ENCODE data around the gene LHB.

LHB gene

GRCh38 chr19:48988286-48988685 is 28.6 kb downstream of the LHB start:
- TF ChIP-seq, protein P1, sequence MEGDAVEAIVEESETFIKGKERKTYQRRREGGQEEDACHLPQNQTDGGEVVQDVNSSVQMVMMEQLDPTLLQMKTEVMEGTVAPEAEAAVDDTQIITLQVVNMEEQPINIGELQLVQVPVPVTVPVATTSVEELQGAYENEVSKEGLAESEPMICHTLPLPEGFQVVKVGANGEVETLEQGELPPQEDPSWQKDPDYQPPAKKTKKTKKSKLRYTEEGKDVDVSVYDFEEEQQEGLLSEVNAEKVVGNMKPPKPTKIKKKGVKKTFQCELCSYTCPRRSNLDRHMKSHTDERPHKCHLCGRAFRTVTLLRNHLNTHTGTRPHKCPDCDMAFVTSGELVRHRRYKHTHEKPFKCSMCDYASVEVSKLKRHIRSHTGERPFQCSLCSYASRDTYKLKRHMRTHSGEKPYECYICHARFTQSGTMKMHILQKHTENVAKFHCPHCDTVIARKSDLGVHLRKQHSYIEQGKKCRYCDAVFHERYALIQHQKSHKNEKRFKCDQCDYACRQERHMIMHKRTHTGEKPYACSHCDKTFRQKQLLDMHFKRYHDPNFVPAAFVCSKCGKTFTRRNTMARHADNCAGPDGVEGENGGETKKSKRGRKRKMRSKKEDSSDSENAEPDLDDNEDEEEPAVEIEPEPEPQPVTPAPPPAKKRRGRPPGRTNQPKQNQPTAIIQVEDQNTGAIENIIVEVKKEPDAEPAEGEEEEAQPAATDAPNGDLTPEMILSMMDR (IDR thresholded peaks at IDR 0.05; ENCODE audit: insufficient read depth, low read length, missing control alignments), result no peak
- ChIA-PET CTCF (interaction anchor here (0.7 to 1.3 kb wide), 3 partner anchors 10 to 18 kb away, joined by 3 to 5 read pairs (median 3); no protein-coding TSS in a partner anchor), POLR2A (no interaction called here)
- DNase-seq (ENCODE audit: low read depth, low spot score), result no peak
- no peak overlapping the region for H3K4me3 ChIP-seq (ENCODE audit: low read depth, low read length)

DNA sequence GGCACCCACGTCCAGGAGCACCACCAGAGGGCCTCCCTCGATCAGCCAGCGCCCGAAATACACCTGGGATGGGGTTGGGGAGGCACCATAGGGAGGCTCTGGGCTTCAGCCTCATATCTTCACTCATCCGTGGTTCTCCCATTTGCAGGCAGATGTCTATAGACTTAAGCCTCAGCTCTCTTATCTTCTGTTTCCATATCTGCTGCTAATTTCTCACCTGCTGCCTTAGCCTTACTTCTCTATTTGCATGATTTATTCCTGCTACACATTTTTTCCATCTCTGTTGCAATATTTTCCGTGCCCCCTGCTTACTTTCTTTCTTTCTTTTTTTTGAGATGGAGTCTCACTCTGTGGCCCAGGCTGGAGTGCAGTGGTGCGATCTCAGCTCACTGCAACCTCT is 29.6 kb downstream of the LHB start:
- no peak overlapping the region for H3K4me3 ChIP-seq (ENCODE audit: low read depth, low read length)
- POLR2A ChIA-PET, result no interaction called here
- no peak for DNase-seq (ENCODE audit: low read depth, low spot score)
- CTCF ChIA-PET, result interaction anchor here (0.6 to 2.9 kb wide), 6 partner anchors 10 to 240 kb away, joined by 3 to 13 read pairs (median 6); no protein-coding TSS in a partner anchor
- TF ChIP-seq, protein P1 (IDR thresholded peaks at IDR 0.05; ENCODE audit: insufficient read depth, low read length, missing control alignments), result no peak

GRCh38 chr19:48986211-48986610 is 30.7 kb downstream of the LHB start:
- CTCF ChIA-PET, result interaction anchor here (0.6 to 2.9 kb wide), 6 partner anchors 9 to 239 kb away, joined by 3 to 13 read pairs (median 6); no protein-coding TSS in a partner anchor
- DNase-seq (ENCODE audit: low read depth, low spot score), result no peak
- POLR2A ChIA-PET, result no interaction called here
- no peak overlapping the region for H3K4me3 ChIP-seq (ENCODE audit: low read depth, low read length)
- TF ChIP-seq, protein P1 (IDR thresholded peaks at IDR 0.05; ENCODE audit: insufficient read depth, low read length, missing control alignments), result no peak

DNA sequence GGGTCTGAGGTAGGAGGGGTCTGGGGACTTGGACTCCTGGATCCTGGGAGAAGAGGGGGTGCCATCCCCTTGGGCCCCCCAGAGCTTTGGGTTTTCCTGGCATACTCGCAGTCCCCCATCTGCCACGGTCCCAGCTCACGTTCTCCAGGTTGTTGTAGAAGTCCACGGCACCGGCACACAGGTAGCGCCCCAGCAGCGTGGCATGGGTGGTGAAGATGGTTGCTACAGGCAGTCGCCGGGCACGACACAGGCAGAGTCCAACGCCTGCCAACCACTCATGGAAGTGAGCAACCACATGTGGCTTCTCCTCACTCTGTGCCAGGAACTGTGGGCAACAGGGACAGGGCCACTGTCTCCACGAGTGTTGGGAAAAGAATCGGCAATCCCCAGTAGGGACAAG is 31.2 kb downstream of the LHB start:
- no peak overlapping the region for H3K4me3 ChIP-seq (ENCODE audit: low read depth, low read length)
- CTCF ChIA-PET, result interaction anchor here (1.0 to 3.0 kb wide), 5 partner anchors 9 to 15 kb away, joined by 3 to 10 read pairs (median 8); no protein-coding TSS in a partner anchor
- POLR2A ChIA-PET, result no interaction called here
- TF ChIP-seq, protein P1 (IDR thresholded peaks at IDR 0.05; ENCODE audit: insufficient read depth, low read length, missing control alignments), result no peak
- DNase-seq (ENCODE audit: low read depth, low spot score), result no peak

GRCh38 chr19:48982280-48982679 is 34.6 kb downstream of the LHB start:
- DNase-seq (ENCODE audit: low read depth, low spot score), result no peak
- CTCF ChIA-PET, result interaction anchor here (2.5 to 8.5 kb wide), 3 partner anchors 10 to 16 kb away, joined by 13 to 52 read pairs (median 43); partner anchors contain the start of genes GYS1 and RUVBL2
- no peak overlapping the region for H3K4me3 ChIP-seq (ENCODE audit: low read depth, low read length)
- TF ChIP-seq, protein P1 (IDR thresholded peaks at IDR 0.05; ENCODE audit: insufficient read depth, low read length, missing control alignments), result no peak
- POLR2A ChIA-PET, result interaction anchor here (2.6 kb wide), 1 partner anchor 10 kb away, joined by 10 read pairs; the partner anchor contains the start of genes GYS1 and RUVBL2

DNA sequence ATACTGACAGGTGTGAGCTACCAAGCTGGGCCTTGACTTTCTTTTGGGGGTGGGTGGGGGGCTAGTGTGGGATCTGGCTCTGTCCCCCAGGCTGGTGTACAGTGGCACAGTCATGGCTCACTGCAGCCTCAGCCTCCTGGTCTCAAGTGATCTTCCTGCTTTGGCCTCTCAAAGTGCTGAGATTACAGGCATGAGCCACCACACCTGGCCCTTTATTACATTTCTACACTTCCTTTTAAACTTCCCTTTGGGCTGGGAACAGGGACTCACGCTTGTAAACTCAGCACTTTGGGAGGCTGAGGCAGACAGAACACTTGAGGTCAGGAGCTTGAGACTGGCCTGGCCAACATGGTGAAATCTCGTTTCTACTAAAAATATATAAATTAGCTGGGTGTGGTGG is 39.8 kb downstream of the LHB start:
- no peak for DNase-seq (ENCODE audit: low read depth, low spot score)
- H3K4me3 ChIP-seq (ENCODE audit: low read depth, low read length), result no peak overlapping the region
- TF ChIP-seq, protein P1 (IDR thresholded peaks at IDR 0.05; ENCODE audit: insufficient read depth, low read length, missing control alignments), result no peak
- POLR2A ChIA-PET, result interaction anchor here (1.9 to 2.1 kb wide), 2 partner anchors 10 to 102 kb away, joined by 5 to 9 read pairs; no protein-coding TSS in a partner anchor
- CTCF ChIA-PET, result interaction anchor here (0.9 to 9.4 kb wide), 9 partner anchors 9 to 302 kb away, joined by 3 to 128 read pairs (median 10); partner anchors contain the start of genes FTL, GYS1, HSD17B14 and RUVBL2
